A673 (cell line): ENCODE measurements around the gene KYAT1. TPM values are rescaled to one million over a fixed set of nuclear protein-coding genes. Genes with fewer than 3 reads are reported as not detected.

Experiments
- BruUV-seq: library from RNA; stranded (reverse); fragments of 400-500 nt; replicated peaks from 2 replicates; lab custom pipeline; 2021; lab: Mats Ljungman, UMichigan
- CTCF ChIA-PET: fragments of 300-600 bp; sonication (Branson Sonifier 250); formaldehyde crosslinking; loops from one replicate; lab custom pipeline; 2022; ENCODE audit warnings: antibody characterized with exemption; lab: Charles Lee
- POLR2A ChIA-PET: fragments of 300-600 bp; sonication (Branson Sonifier 250); formaldehyde crosslinking; loops from one replicate; lab custom pipeline; 2022; ENCODE audit warnings: antibody characterized with exemption; ENCODE audit not compliant: low non-redundant PET; lab: Charles Lee
- DNase-seq: peaks from one replicate; pipeline ENCODE4 v3.0.0-alpha.2; 2015; ENCODE audit warnings: low spot score
- H3K27ac ChIP-seq: fragments of 200-600 bp; sonication (generic); 2 replicates; pipeline ENCODE4 v1.5.1; 2016; ENCODE audit warnings: mixed run types, low read depth, mild to moderate bottlenecking, mixed read lengths, antibody characterized with exemption, low read length; ENCODE audit not compliant: poor library complexity, severe bottlenecking
- H3K27me3 ChIP-seq: fragments of 200-600 bp; sonication (generic); replicated peaks from 2 replicates; pipeline ENCODE4 v1.6.1; 2017; ENCODE audit warnings: mixed run types, low read depth, mild to moderate bottlenecking, mixed read lengths, antibody characterized with exemption, low read length; ENCODE audit not compliant: insufficient read depth, poor library complexity
- H3K36me3 ChIP-seq: fragments of 200-600 bp; sonication (generic); 2 replicates; pipeline ENCODE4 v1.6.1; 2016; ENCODE audit warnings: mixed run types, mild to moderate bottlenecking, mixed read lengths, antibody characterized with exemption, low read length; ENCODE audit not compliant: insufficient read depth, poor library complexity, severe bottlenecking
- H3K4me1 ChIP-seq: fragments of 200-600 bp; sonication (generic); 2 replicates; pipeline ENCODE4 v1.6.1; 2017; ENCODE audit warnings: mixed run types, mild to moderate bottlenecking, mixed read lengths, antibody characterized with exemption, low read length; ENCODE audit not compliant: insufficient read depth, poor library complexity, severe bottlenecking
- H3K4me3 ChIP-seq: fragments of 200-600 bp; sonication (generic); 2 replicates; pipeline ENCODE4 v1.5.1; 2016; ENCODE audit warnings: low read depth, mixed run types, mild to moderate bottlenecking, mixed read lengths, low read length; ENCODE audit not compliant: poor library complexity, severe bottlenecking
- H3K9me3 ChIP-seq: fragments of 200-600 bp; sonication (generic); 2 replicates; pipeline ENCODE4 v1.6.1; 2016; ENCODE audit warnings: mixed run types, low read depth, mild to moderate bottlenecking, mixed read lengths, antibody characterized with exemption, low read length; ENCODE audit not compliant: poor library complexity, severe bottlenecking
- EZH2 ChIP-seq: fragments of 200-600 bp; sonication (generic); IDR thresholded peaks from 2 replicates; pipeline ENCODE4 v1.6.1; 2017; ENCODE audit warnings: borderline replicate concordance, low read depth, mild to moderate bottlenecking, mixed read lengths, antibody characterized with exemption, low read length; ENCODE audit not compliant: poor library complexity, severe bottlenecking
- intact Hi-C: fragments of 100-400 bp; cut with micrococcal nuclease; formaldehyde crosslinking; loops from one replicate; pipeline ENCODE4 v1.10.0; 2022; ENCODE audit not compliant: unreplicated experiment
- total RNA-seq: library from RNA; stranded (reverse); gene quantifications from 2 replicates; pipeline ENCODE4 v1.2.3, GENCODE V29; 2021
- TF ChIP-seq, protein P1 (sequence below): fragments of 300-800, 200-600 bp; sonication (generic); conservative IDR thresholded peaks from 2 replicates; pipeline ENCODE4 v1.5.1; 2017; ENCODE audit warnings: low read depth, mild to moderate bottlenecking, antibody characterized with exemption, low read length, moderate library complexity, mixed read lengths

Gene KYAT1
- total RNA-seq, 1 experiment from 2014 or later = 17.9 TPM

DNA sequence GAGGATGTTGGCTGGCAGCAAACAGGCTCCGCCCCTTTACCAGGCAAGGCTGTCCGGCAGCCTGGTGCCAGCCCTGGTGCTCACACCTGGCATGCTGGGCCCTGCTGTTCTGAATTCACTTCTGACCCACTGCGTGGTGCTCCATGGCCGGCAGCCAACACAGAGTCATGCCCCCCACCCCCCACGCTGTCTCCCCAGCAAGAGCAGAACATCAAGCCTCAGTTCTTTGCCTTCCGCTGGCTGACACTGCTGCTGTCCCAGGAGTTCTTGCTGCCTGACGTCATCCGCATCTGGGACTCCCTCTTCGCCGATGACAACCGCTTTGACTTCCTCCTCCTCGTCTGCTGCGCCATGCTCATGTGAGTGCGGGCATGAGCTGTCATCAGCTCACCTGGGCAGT is 76.1 kb downstream of the KYAT1 start:
- no peaks in the 10 kb centered on the region for H3K9me3 ChIP-seq
- no peak overlapping the region for H3K4me3 ChIP-seq
- peaks cover 16% of the 10 kb centered on the region for H3K36me3 ChIP-seq
- DNase-seq = no peak
- POLR2A ChIA-PET = no interaction called here
- no TSS peak for BruUV-seq
- no peak overlapping the region for H3K27ac ChIP-seq
- no peaks in the 10 kb centered on the region for H3K27me3 ChIP-seq
- no peaks in the 10 kb centered on the region for H3K4me1 ChIP-seq
- TF ChIP-seq EZH2 = no peak
- TF ChIP-seq, protein P1, sequence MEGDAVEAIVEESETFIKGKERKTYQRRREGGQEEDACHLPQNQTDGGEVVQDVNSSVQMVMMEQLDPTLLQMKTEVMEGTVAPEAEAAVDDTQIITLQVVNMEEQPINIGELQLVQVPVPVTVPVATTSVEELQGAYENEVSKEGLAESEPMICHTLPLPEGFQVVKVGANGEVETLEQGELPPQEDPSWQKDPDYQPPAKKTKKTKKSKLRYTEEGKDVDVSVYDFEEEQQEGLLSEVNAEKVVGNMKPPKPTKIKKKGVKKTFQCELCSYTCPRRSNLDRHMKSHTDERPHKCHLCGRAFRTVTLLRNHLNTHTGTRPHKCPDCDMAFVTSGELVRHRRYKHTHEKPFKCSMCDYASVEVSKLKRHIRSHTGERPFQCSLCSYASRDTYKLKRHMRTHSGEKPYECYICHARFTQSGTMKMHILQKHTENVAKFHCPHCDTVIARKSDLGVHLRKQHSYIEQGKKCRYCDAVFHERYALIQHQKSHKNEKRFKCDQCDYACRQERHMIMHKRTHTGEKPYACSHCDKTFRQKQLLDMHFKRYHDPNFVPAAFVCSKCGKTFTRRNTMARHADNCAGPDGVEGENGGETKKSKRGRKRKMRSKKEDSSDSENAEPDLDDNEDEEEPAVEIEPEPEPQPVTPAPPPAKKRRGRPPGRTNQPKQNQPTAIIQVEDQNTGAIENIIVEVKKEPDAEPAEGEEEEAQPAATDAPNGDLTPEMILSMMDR = no peak
- intact Hi-C loops = no loop called here
- CTCF ChIA-PET = no interaction called here

DNA sequence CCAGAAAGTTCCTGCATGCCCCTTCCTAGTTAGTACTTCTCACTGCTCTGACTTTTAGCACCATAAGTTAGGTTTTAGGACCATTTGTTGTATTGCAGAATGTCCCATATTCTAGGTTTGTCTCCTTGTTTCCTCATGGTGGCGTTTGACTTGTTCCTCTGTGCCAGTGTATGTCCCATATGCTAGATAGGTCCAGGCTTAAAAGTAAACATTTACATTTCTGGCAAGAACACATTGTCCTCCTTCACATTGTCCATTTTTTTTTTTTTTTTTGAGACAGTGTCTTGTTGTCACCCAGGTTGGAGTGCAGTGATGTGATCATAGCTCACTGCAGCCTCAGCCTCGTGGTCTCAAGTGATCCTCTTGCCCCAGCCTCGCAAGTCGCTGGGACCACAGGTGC is 79.3 kb downstream of the KYAT1 start:
- H3K27me3 ChIP-seq = no peaks in the 10 kb centered on the region
- no peak overlapping the region for H3K4me3 ChIP-seq
- intact Hi-C loops = no loop called here
- H3K27ac ChIP-seq = no peak overlapping the region
- no peaks in the 10 kb centered on the region for H3K9me3 ChIP-seq
- no peak for TF ChIP-seq EZH2
- TF ChIP-seq, protein P1 = no peak
- ChIA-PET CTCF (no interaction called here), POLR2A (no interaction called here)
- H3K36me3 ChIP-seq = peaks cover 33% of the 10 kb centered on the region
- H3K4me1 ChIP-seq = no peaks in the 10 kb centered on the region
- no TSS peak for BruUV-seq
- DNase-seq = no peak

DNA sequence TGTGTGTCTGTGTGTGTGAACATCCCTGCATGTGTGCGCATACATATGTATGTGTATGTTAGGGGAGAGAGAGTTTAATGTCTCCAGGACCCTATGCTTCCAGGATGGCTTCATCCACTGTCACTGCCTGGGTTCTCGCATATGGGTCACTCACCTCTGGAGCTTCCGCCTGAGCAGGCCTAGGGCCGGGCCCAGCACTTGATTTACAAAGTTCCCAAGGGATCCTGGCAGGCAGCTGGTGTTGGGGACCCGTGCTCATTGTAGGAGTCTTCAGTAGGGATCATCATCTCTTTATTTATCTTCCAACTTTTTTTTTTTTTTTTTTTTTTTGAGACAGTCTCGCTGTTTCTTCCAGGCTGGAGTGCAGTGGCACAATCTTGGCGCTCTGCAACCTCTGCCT is 81.7 kb downstream of the KYAT1 start:
- DNase-seq = no peak
- Histone ChIP-seq H3K27ac (no peak overlapping the region), H3K4me3 (no peak overlapping the region), H3K27me3 (no peaks in the 10 kb centered on the region), H3K4me1 (no peaks in the 10 kb centered on the region), H3K9me3 (no peaks in the 10 kb centered on the region), H3K36me3 (peaks cover 29% of the 10 kb centered on the region)
- TF ChIP-seq, protein P1 = no peak
- no peak for TF ChIP-seq EZH2
- BruUV-seq = no TSS peak
- ChIA-PET CTCF (no interaction called here), POLR2A (no interaction called here)
- intact Hi-C loops = no loop called here
